Pulmonary artery endothelial cell (primary cell): ENCODE data around the gene CELF2. TPM values are rescaled to one million over a fixed set of nuclear protein-coding genes. Genes with fewer than 3 reads are reported as not detected.

Experiments
- DNase-seq: peaks from one replicate; pipeline ENCODE4 v3.0.0-alpha.2; 2011; ENCODE audit warnings: low read depth, low spot score
- total RNA-seq: library from RNA; depleted of rRNA; stranded (reverse); fragments of >200 nt; gene quantifications from 2 replicates; pipeline ENCODE4 v1.2.3, GENCODE V29; 2014

CELF2 gene
- total RNA-seq, 1 donor from 2014 or later, result 12.5 TPM

GRCh38 chr10:11194859-11195586 lies 177.4 kb downstream of the CELF2 start:
- no peak for DNase-seq

GRCh38 chr10:11195623-11196022 lies 178.0 kb downstream of the CELF2 start:
- DNase-seq, result no peak

DNA sequence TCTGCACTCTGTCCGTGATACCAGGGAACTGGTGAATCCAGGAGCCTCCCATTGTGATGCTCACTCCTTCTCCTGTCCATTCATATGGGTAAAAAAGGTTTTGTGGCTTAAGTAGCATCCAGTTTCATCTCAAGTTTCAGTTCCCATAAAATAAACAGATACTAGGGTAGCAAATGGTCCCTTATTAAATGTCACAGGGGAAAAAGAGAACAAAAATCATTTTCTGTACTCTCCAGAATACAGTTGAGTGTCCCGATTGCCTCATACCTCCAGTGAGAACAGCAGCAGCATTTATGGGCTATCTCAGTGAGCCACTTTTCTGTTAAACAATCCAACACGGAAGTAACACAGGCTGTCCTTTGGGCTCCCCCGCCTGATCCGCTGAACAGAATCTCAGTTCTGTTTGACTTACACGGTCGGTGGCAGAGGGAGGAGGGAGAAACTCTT lies 179.6 kb downstream of the CELF2 start:
- no peak for DNase-seq

GRCh38 chr10:11197878-11198277 lies 180.2 kb downstream of the CELF2 start:
- no peak for DNase-seq

DNA sequence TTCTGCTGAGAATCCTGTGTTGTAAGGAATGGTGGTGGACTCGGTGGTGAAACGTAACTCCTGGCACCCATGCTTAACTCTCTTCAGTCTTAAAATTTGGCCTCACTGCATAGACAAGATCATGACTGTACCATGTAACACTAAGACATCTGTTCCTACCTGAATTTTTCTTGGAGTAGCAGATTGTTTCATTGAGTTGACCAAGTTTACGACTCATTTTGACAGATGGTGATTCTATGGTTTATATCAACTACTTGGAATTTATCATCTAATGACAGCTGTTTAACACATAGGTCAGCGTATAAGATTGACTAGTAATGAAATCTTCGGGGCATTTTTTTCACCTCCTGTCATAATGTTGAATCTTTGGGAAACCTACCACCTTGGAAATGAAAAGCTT lies 184.2 kb downstream of the CELF2 start:
- no peak for DNase-seq

GRCh38 chr10:11204351-11204942 lies 186.8 kb downstream of the CELF2 start:
- no peak for DNase-seq

GRCh38 chr10:11205030-11205772 lies 187.5 kb downstream of the CELF2 start:
- no peak for DNase-seq

GRCh38 chr10:11206676-11207559 lies 189.2 kb downstream of the CELF2 start:
- no peak for DNase-seq

DNA sequence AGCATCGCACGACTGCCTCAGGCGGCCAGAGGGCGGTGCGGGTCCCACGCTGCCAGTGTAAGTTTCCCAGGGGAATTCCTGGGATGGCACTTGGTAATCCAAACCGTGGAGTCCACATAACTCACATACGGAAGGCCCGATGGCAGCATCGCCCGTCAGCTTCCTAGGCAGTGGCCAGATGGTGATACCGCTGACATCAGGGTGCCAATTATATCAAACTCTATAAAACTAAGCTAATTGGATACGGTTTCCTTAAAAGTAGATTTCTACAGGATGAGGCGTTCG lies 189.8 kb downstream of the CELF2 start:
- DNase-seq, result no peak

- DNase-seq, result no peak
Observed at GRCh38 chr10:11208243-11208642, 190.6 kb downstream of the CELF2 start.

DNA sequence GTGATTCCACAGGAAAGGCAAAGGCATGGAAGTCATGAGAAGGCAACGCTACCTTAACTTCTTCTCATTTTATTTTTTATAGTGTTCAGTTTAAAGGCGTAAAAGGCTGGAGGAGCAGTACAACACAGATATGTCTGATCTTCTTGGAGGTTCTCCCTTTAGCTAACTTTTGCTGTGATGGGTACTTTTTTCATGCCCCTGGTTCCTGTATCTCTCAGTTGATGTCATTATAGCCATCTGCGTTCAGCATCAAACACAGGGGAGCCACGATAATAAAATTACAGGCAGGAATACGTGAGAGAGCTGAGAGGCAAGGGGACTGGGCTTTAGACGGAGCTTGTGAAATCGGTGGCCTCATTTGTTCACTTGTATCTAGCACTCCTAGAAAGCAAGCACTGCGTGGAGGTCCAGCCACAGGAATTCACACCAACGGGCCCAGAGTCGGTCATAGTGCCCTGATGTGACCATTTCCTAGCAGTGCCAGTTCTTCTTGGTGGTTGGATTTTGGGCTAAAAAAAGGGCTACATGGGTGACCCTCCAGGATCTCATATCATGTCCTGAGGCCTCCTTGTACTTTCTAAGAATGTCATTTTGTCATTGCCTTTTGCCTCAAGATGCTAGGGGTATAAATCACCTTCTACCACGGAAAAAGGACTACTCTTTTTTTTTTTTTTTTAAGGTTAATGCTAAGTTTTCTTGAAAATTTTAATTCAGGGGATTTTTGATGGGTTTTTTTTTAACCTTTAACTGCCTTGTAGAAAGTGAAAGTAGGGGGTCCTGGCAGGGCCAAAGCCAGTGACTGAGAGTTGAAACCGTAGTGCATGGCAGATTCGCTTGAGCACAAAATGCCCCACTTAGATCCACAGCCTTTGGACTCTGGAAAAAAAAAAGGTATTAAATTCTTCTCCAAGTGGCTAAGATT lies 191.5 kb downstream of the CELF2 start:
- DNase-seq, result no peak

DNA sequence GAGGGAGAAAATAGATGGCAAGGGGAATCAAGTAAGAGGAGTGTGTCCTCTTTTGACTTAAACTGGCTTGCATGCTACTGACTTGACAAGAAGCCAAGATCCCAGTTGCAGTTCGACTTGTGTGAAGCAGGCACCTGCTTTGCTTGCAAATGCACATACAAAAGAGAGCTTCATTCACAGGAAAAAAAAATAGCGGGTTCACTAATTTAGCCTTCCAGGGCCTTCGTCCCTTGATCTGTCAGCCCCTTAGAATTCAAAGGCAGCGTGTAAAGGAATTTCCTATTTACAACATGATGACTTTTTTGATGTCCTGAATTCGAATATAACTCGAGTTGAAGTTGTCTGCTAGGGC lies 192.1 kb downstream of the CELF2 start:
- DNase-seq, result no peak

GRCh38 chr10:11210211-11210922 lies 192.7 kb downstream of the CELF2 start:
- peak; percentile 39 for DNase-seq

DNA sequence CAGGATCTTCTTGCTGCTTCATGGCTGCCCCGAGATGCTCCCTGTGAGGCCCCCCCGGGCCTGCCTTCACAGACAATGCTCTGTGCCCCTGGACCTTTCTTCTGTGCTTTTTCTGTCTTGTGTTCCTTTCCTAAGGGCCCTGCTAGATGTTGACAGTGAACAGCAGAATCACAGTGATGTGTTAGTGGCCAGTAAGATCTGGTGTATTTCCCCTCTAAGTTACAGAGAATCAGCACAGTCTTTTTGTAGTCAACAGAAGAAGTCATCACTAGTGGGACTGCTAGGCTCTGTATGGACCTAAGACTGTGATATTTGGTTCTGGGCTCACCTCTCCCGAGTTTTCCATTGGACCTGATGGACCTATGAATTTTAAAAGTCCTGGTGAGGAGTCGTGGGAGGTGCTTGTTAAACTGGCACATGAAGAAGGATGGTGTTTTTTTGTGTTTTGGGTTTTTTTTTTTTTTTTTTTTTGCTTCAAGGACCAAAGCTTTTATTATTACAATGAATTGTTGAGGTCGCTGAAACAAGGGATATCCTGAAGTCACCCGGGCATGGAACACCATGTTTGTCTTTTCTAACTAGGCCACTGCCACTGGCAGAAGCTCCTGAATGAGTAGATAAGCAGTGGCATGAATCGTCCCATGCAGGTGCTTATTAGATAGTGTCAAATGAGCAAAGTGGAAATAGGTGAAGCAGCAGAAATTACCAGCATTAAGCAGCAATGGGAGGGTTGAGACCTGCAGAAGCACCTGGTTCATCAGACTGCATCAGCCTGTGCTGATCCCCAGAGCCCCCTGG lies 194.8 kb downstream of the CELF2 start:
- no peak for DNase-seq

DNA sequence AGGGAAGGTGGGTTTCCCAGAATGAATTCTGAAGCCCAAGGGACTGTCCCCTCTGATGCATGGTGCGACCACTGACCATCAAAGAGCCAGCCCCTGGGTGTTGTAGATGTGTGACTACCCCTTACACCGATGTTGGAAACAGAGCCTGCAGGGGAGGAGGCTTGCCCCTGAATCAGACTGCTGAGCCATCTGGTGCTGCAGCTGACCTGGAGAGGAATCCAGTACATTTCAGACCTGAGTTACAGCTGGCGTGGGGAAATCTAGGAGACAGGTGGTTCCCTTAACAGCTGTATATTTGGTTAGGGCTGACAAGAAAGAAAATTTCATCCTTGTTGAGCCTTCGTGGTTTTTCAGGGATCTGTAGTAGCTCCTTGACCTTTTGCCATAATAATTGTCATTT lies 195.5 kb downstream of the CELF2 start:
- no peak for DNase-seq

- DNase-seq, result no peak
Observed at GRCh38 chr10:11214407-11214806, 196.7 kb downstream of the CELF2 start.

DNA sequence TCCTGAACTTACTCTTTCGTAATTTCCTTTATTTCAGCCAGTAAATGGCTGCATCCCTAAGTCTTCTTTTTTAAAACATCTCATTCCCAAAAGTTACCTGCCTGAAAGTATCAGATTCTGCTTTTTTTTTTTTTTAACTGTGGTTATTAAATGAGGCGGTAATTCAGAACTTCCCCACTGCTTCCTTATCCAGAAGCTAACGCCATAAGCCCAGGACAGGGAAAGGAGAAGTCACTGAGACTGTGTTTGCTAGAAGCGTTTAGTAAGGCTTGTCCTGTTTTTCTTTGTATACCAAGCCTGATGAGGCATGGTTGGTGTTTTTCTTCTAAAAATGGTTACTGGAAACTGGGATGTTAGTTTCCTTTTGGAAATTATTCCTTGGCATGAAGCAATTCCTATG lies 197.8 kb downstream of the CELF2 start:
- DNase-seq, result no peak

DNA sequence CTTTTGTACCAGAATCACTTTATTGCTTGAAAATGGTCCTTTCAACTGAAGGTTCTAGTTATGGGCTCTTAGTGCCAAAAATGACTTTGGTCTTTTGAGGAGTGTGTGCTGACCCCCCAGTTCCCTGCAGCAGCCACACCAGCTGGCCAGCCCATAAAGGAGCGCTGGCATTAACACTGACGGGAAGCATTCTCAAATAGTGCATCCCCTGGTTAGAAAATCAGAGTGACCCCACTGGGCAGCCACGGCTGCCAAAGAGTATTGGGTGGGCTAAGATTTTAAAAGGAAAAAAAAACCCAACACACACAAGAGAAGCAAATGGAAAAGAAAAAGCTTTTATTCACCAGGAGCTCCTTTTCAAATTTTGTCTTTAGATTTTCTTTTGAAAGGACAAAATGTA lies 199.8 kb downstream of the CELF2 start:
- no peak for DNase-seq

DNA sequence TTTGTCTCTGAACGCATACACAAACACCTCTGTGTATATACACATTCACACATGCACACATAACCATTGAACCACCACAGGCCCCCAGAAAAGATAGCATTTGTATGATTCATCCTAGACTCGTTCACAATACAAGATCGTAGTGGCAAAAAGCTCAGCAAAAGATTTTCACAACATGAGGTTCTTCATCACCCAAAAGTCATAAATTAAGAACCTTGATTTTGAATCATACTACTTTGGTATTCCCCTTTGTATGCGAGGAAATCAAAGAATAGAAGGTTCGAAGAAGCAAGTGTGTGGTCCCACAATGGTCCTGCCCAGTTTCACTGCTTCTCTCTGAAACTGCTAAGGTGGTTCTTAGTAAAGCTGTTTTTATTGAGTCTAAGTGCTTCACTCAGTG lies 200.7 kb downstream of the CELF2 start:
- DNase-seq, result no peak
